Stomach (tissue), 9 donors: ENCODE measurements around the gene RSL1D1. TPM values are rescaled to one million over a fixed set of nuclear protein-coding genes. Genes with fewer than 3 reads are reported as not detected.

Experiments
- DNase-seq, 2 donors: peaks; one replicate each; pipeline versions ENCODE4 v3.0.0 to v3.0.0-alpha.2; 2013 to 2019
- H3K27ac ChIP-seq, 5 donors: fragments of 200-600 bp in 4 of 5; sonication (generic) in 4 of 5; one replicate each; pipeline ENCODE4 v1.5.1; 2013 to 2019; ENCODE audit warnings: mild to moderate bottlenecking in 1 of 5, moderate library complexity in 1 of 5
- H3K27me3 ChIP-seq, 3 donors: fragments of 200-600 bp; sonication (generic); one replicate each; pipeline ENCODE4 v1.5.1; 2017 to 2019; ENCODE audit warnings: mixed run types in 1 of 3
- H3K36me3 ChIP-seq, 4 donors: fragments of 200-600 bp; sonication (generic); 1 replicate in 3 of 4; 2 replicates in 1 of 4; pipeline ENCODE4 v1.5.1; 2016 to 2019
- H3K4me1 ChIP-seq, 4 donors: fragments of 200-600 bp; sonication (generic); one replicate each; pipeline ENCODE4 v1.5.1; 2016 to 2019
- H3K4me3 ChIP-seq, 4 donors: fragments of 200-600 bp; sonication (generic) in 3 of 4; one replicate each; pipeline ENCODE4 v1.5.1; 2016 to 2019; ENCODE audit warnings: mild to moderate bottlenecking in 1 of 4
- H3K9me3 ChIP-seq, 4 donors: fragments of 200-600 bp; sonication (generic); one replicate each; pipeline ENCODE4 v1.5.1; 2016 to 2019
- CTCF ChIP-seq, 7 experiments: fragments of 450-650 bp in 4 of 7; fragments of 200-600 bp in 3 of 7; sonication (generic) in 3 of 7; IDR thresholded peaks; one replicate each; pipeline ENCODE4 v1.5.1; 2016 to 2019; ENCODE audit warnings: antibody characterized with exemption in 7 of 7, control low read depth in 2 of 7, mild to moderate bottlenecking in 1 of 7
- EP300 ChIP-seq: sonication (generic); formaldehyde crosslinking; IDR thresholded peaks from one replicate; pipeline ENCODE4 v1.6.1; 2017; ENCODE audit warnings: antibody characterized with exemption
- POLR2A ChIP-seq, 4 donors: fragments of 450-650 bp; IDR thresholded peaks; one replicate each; pipeline ENCODE4 v1.6.1; 2016; ENCODE audit warnings: antibody characterized with exemption in 4 of 4, control low read depth in 2 of 4, mild to moderate bottlenecking in 1 of 4, moderate library complexity in 1 of 4
- POLR2AphosphoS5 ChIP-seq, 3 donors: sonication (generic); formaldehyde crosslinking; IDR thresholded peaks; one replicate each; pipeline ENCODE4 v1.6.1; 2016; ENCODE audit warnings: antibody characterized with exemption in 3 of 3
- WGBS, 5 donors: extraction: QIAGEN DNeasy Blood & Tissue Kit in 3 of 5; methylation state at CpG; one replicate each; pipeline versions ENCODE4 v1.1.5 to v1.1.7; 2013 to 2018; 5-methylcytosine and 5-hydroxymethylcytosine counted together
- intact Hi-C: fragments of 100-400 bp; cut with DNase I; formaldehyde crosslinking; loops from one replicate; pipeline ENCODE4 v1.15.1; 2023; ENCODE audit warnings: low total_unique reads
- polyA plus RNA-seq, 3 donors: library from polyadenylated mRNA; stranded (reverse); fragments of 200-250 nt; gene quantifications; one replicate each; pipeline ENCODE4 v1.2.3, GENCODE V29; 2013
- total RNA-seq, 5 donors: library from RNA; depleted of rRNA; stranded (reverse); fragments of >200 nt; gene quantifications; one replicate each; pipeline versions ENCODE4 v1.1.0 to v1.2.3, GENCODE V29; 2014 to 2016
- donor health status: healthy with polysubstance abuse.
- donor health status: Bipolar disorder and iron deficiency.
- donor health status: healthy.

The RSL1D1 gene
- total and polyA plus RNA-seq, 8 donors: 21.1 to 255 (median 86.5) TPM

- H3K27me3 ChIP-seq: no peaks in the 10 kb centered on the region
- TF ChIP-seq POLR2AphosphoS5 (IDR thresholded peaks at IDR 0.05): no peak
- no peak for TF ChIP-seq CTCF (IDR thresholded peaks at IDR 0.05)
- no peak for TF ChIP-seq POLR2A (IDR thresholded peaks at IDR 0.05)
- TF ChIP-seq EP300: no peak
- no peak overlapping the region for H3K4me3 ChIP-seq
- peaks cover 39 to 99% (median 93%) of the 10 kb centered on the region in 4 donors for H3K36me3 ChIP-seq
- H3K9me3 ChIP-seq: no peaks in the 10 kb centered on the region
- intact Hi-C loops: no loop called here
- 82 to 87% (median 83%) methylated on average over 5 of the region's 5 CpGs for WGBS, 5 donors
- no peak overlapping the region for H3K27ac ChIP-seq
- H3K4me1 ChIP-seq: peaks cover 0 to 20% (median 6%) of the 10 kb centered on the region in 4 donors
- no peak for DNase-seq
These were observed 24.4 kb upstream of the RSL1D1 start for GRCh38 chr16:11875721-11876120.

- 25 to 52% (median 36%) methylated on average over 7 of the region's 7 CpGs for WGBS, 5 donors
- Histone ChIP-seq H3K36me3 (peaks cover 15 to 79% (median 68%) of the 10 kb centered on the region in 4 donors), H3K4me3 (no peak overlapping the region), H3K27me3 (no peaks in the 10 kb centered on the region), H3K27ac (peak overlapping the region in 1 of 5 donors; percentile 11), H3K9me3 (no peaks in the 10 kb centered on the region), H3K4me1 (peaks cover 0 to 40% (median 17%) of the 10 kb centered on the region in 4 donors)
- DNase-seq: peak in 1 of 2 donors; percentile 13
- TF ChIP-seq EP300 (no peak), CTCF (IDR thresholded peaks at IDR 0.05) (no peak), POLR2AphosphoS5 (IDR thresholded peaks at IDR 0.05) (no peak), POLR2A (IDR thresholded peaks at IDR 0.05) (no peak)
- intact Hi-C loops: no loop called here
These were observed 19.9 kb upstream of the RSL1D1 start for GRCh38 chr16:11871193-11871592.

GRCh38 chr16:11870399-11870798 is 19.1 kb upstream of the RSL1D1 start:
- Histone ChIP-seq H3K4me1 (peaks cover 0 to 45% (median 19%) of the 10 kb centered on the region in 4 donors), H3K27ac (no peak overlapping the region)
- TF ChIP-seq EP300 (no peak), POLR2A (IDR thresholded peaks at IDR 0.05) (no peak), POLR2AphosphoS5 (IDR thresholded peaks at IDR 0.05) (no peak), CTCF (IDR thresholded peaks at IDR 0.05) (no peak)

GRCh38 chr16:11869353-11870228 is 18.2 kb upstream of the RSL1D1 start:
- WGBS, 5 donors: 78 to 86% (median 83%) methylated on average over 8 of the region's 8 CpGs
- Histone ChIP-seq H3K27me3 (no peaks in the 10 kb centered on the region), H3K36me3 (peaks cover 14 to 63% (median 52%) of the 10 kb centered on the region in 4 donors), H3K4me1 (peaks cover 0 to 48% (median 21%) of the 10 kb centered on the region in 4 donors), H3K9me3 (no peaks in the 10 kb centered on the region), H3K27ac (no peak overlapping the region), H3K4me3 (no peak overlapping the region)
- no peak for DNase-seq
- no peak for TF ChIP-seq POLR2AphosphoS5 (IDR thresholded peaks at IDR 0.05)
- no peak for TF ChIP-seq EP300
- no peak for TF ChIP-seq POLR2A (IDR thresholded peaks at IDR 0.05)
- TF ChIP-seq CTCF (IDR thresholded peaks at IDR 0.05): no peak
- intact Hi-C loops: no loop called here

More at GRCh38 chr16:11870399-11870798, 19.1 kb upstream of the RSL1D1 start:
- 28 to 37% (median 28%) methylated on average over 3 of the region's 3 CpGs for WGBS, 5 donors
- DNase-seq: no peak
- Histone ChIP-seq H3K36me3 (peaks cover 14 to 71% (median 60%) of the 10 kb centered on the region in 4 donors), H3K27me3 (no peaks in the 10 kb centered on the region), H3K4me3 (no peak overlapping the region), H3K9me3 (no peaks in the 10 kb centered on the region)
- intact Hi-C loops: no loop called here
